Keratinocyte (primary cell): ENCODE data around the gene COPZ2. TPM values are rescaled to one million over a fixed set of nuclear protein-coding genes. Genes with fewer than 3 reads are reported as not detected.
A peak's percentile ranks its signal among the peaks of the same experiment; 100 is the strongest.

Source experiments
- DNase-seq: peaks from one replicate; pipeline ENCODE4 v3.0.0-alpha.2; 2011; ENCODE audit warnings: low read depth, missing footprints, low spot score
- FAIRE-seq: peaks from 2 replicates; lab custom pipeline; 2011; peaks lifted over from hg19 to GRCh38; lab: Jason Lieb, UNC
- H2AFZ ChIP-seq: 2 replicates; pipeline ENCODE4 v1.6.0; 2012; ENCODE audit warnings: low read length, control low read depth, inconsistent platforms; ENCODE audit not compliant: control insufficient read depth
- H3K27ac ChIP-seq: 2 replicates; pipeline ENCODE4 v1.5.1; 2011; ENCODE audit warnings: low read length; ENCODE audit not compliant: control insufficient read depth, insufficient read depth
- H3K27me3 ChIP-seq: 3 replicates; pipeline ENCODE4 v1.6.0; 2011; ENCODE audit warnings: low read length; ENCODE audit not compliant: control insufficient read depth, insufficient read depth; ENCODE audit errors: extremely low read depth
- H3K36me3 ChIP-seq, 2 experiments: 2 replicates in 1 of 2; 3 replicates in 1 of 2; pipeline ENCODE4 v1.5.1; 2011; ENCODE audit warnings: low read length in 2 of 2, mild to moderate bottlenecking in 1 of 2; ENCODE audit not compliant: control insufficient read depth in 2 of 2, insufficient read depth in 2 of 2; ENCODE audit errors: extremely low read depth in 1 of 2
- H3K4me1 ChIP-seq: 3 replicates; pipeline ENCODE4 v1.5.1; 2011; ENCODE audit warnings: low read length; ENCODE audit not compliant: control insufficient read depth, insufficient read depth; ENCODE audit errors: extremely low read depth
- H3K4me2 ChIP-seq: 3 replicates; pipeline ENCODE4 v1.6.0; 2011; ENCODE audit warnings: low read depth, low read length; ENCODE audit not compliant: control insufficient read depth, insufficient read depth; ENCODE audit errors: extremely low read depth
- H3K4me3 ChIP-seq, 3 experiments: fragments of 200-600 bp in 1 of 3; sonication (generic) in 1 of 3; 2 replicates in 2 of 3; 3 replicates in 1 of 3; pipeline ENCODE4 v1.5.1; 2011 to 2016; ENCODE audit warnings: low read length in 3 of 3, mild to moderate bottlenecking in 3 of 3, control low read depth in 2 of 3, inconsistent platforms in 1 of 3, low read depth in 1 of 3, mixed read lengths in 1 of 3, mixed run types in 1 of 3, moderate library complexity in 1 of 3; ENCODE audit not compliant: control insufficient read depth in 2 of 3, insufficient read depth in 2 of 3; ENCODE audit errors: extremely low read depth in 1 of 3
- H3K79me2 ChIP-seq: 2 replicates; pipeline ENCODE4 v1.6.0; 2012; ENCODE audit warnings: low read length; ENCODE audit not compliant: control insufficient read depth, insufficient read depth
- H3K9ac ChIP-seq: 3 replicates; pipeline ENCODE4 v1.6.0; 2011; ENCODE audit warnings: low read length; ENCODE audit not compliant: control insufficient read depth, insufficient read depth; ENCODE audit errors: extremely low read depth
- H3K9me1 ChIP-seq: 3 replicates; pipeline ENCODE4 v1.6.0; 2011; ENCODE audit warnings: low read length; ENCODE audit not compliant: control insufficient read depth, insufficient read depth; ENCODE audit errors: extremely low read depth
- H3K9me3 ChIP-seq: 2 replicates; pipeline ENCODE4 v1.5.1; 2012; ENCODE audit warnings: low read depth, low read length; ENCODE audit not compliant: control insufficient read depth
- H4K20me1 ChIP-seq: 3 replicates; pipeline ENCODE4 v1.6.0; 2011; ENCODE audit warnings: low read length; ENCODE audit not compliant: control insufficient read depth, insufficient read depth; ENCODE audit errors: extremely low read depth
- CTCF ChIP-seq, 3 experiments: IDR thresholded peaks in 1 of 3; conservative IDR thresholded peaks in 1 of 3; optimal IDR thresholded peaks in 1 of 3; 2 replicates in 2 of 3; 3 replicates in 1 of 3; pipeline versions ENCODE3 to v1.5.1; 2011; ENCODE audit warnings: low read length in 3 of 3, mild to moderate bottlenecking in 3 of 3, moderate library complexity in 2 of 3, control low read depth in 1 of 3, inconsistent platforms in 1 of 3; ENCODE audit not compliant: insufficient read depth in 2 of 3; ENCODE audit errors: extremely low read depth in 1 of 3
- EZH2 ChIP-seq: IDR thresholded peaks from one replicate; pipeline ENCODE4 v1.6.1; 2012; ENCODE audit warnings: inconsistent platforms, mild to moderate bottlenecking, low read length, moderate library complexity
- dilution Hi-C: fragments of 300-500 bp; cut with MboI; formaldehyde crosslinking; loops from one replicate; pipeline ENCODE4 v1.7.0; 2020; ENCODE audit warnings: low sequenced_read_pairs; ENCODE audit not compliant: extremely low pct_ligation_motif_present
- polyA plus RNA-seq, 5 experiments: library from polyadenylated mRNA; depleted of rRNA in 3 of 5; stranded (reverse) in 3 of 5; stranded (forward) in 1 of 5; unstranded in 1 of 5; fragments of >200 nt; gene quantifications; 1 replicate in 1 of 5; 2 replicates in 3 of 5; 3 replicates in 1 of 5; pipeline versions ENCODE4 v1.2.1 to v1.2.3, GENCODE V29; 2011 to 2012; ENCODE audit warnings: missing spikeins in 2 of 5, low read depth in 1 of 5, low replicate concordance in 1 of 5

Gene COPZ2
- polyA plus RNA-seq, 1 donor (not counting 4 experiments of a cell fraction or from before 2014, with no cell fraction given) = 11.1 TPM

DNA sequence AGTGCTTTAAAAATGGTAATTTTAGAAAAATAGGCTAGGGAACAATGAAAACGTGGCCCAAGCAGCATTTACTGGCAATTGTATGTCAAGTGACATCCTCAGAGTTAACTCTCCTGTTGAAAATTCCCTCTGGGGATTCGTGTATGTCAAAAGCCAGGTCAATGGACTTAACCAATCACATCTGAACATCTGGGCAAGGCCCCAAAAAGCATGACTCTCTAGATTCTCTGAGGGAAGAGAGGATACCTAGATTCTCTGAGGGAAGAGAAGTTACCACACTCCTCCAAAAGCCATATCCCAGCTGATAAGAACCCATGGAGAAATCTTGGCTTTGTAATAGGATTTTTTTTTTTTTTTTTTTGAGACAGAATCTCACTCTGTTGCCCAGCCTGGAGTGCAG is 34.1 kb upstream of the COPZ2 start:
- Histone ChIP-seq H3K9ac (no peak overlapping the region), H2AFZ (no peak overlapping the region), H3K4me2 (no peak overlapping the region), H4K20me1 (no peaks in the 10 kb centered on the region), H3K9me1 (no peaks in the 10 kb centered on the region), H3K4me1 (peaks cover 18% of the 10 kb centered on the region), H3K79me2 (peaks cover under 1% of the 10 kb centered on the region), H3K27me3 (no peaks in the 10 kb centered on the region), H3K27ac (no peak overlapping the region), H3K36me3 (peaks cover 15 to 32% of the 10 kb centered on the region in 2 experiments), H3K9me3 (no peaks in the 10 kb centered on the region), H3K4me3 (no peak overlapping the region)
- dilution Hi-C loops = no loop called here
- no peak for FAIRE-seq
- TF ChIP-seq EZH2 (no peak), CTCF (optimal IDR thresholded peaks at IDR 0.05 in 1 of 3, IDR thresholded peaks at IDR 0.05 in 1 of 3, conservative IDR thresholded peaks at IDR 0.05 in 1 of 3; ENCODE audit: extremely low read depth in 1 of 3, insufficient read depth in 2 of 3, low read length in 3 of 3) (no peak)
- no peak for DNase-seq

DNA sequence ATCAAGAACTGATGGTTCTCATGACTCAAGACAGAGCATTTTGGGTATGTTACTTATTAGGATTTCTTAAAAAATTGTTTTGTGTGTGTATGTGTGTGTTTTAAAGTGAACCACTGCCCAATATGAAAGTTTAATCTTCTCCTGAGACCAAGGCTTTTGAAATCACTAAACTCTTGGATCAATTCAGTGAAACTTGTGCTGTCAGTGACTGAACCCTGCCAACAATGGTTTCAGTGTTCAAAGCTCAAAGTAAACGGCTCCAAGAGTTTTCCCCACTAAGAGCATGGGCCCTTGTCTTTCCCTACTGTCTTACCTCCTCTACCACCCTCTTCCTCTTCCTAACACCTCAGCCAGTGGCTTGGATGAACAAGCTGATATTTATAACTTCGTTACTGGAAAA is 32.6 kb upstream of the COPZ2 start:
- peaks cover 23% of the 10 kb centered on the region for H3K4me1 ChIP-seq
- H3K36me3 ChIP-seq = peaks cover 17 to 29% of the 10 kb centered on the region in 2 experiments
- dilution Hi-C loops = no loop called here
- H3K9ac ChIP-seq = no peak overlapping the region
- DNase-seq (no peak), FAIRE-seq (no peak)
- H3K4me2 ChIP-seq = no peak overlapping the region
- peaks cover 1% of the 10 kb centered on the region for H3K79me2 ChIP-seq
- H4K20me1 ChIP-seq = no peaks in the 10 kb centered on the region
- peak overlapping the region; percentile 34 for H3K27ac ChIP-seq
- H3K9me3 ChIP-seq = no peaks in the 10 kb centered on the region
- no peaks in the 10 kb centered on the region for H3K27me3 ChIP-seq
- no peak overlapping the region for H3K4me3 ChIP-seq
- TF ChIP-seq EZH2 (no peak), CTCF (optimal IDR thresholded peaks at IDR 0.05 in 1 of 3, IDR thresholded peaks at IDR 0.05 in 1 of 3, conservative IDR thresholded peaks at IDR 0.05 in 1 of 3; ENCODE audit: extremely low read depth in 1 of 3, insufficient read depth in 2 of 3, low read length in 3 of 3) (no peak)
- H2AFZ ChIP-seq = no peak overlapping the region
- no peaks in the 10 kb centered on the region for H3K9me1 ChIP-seq
